HUES6 (cell line): ENCODE data around the gene ALPL.

Experiments used
- H3K27ac ChIP-seq: 2 replicates; pipeline ENCODE4 v1.7.0; 2013; ENCODE audit warnings: low read depth, mild to moderate bottlenecking, low read length, inconsistent platforms
- H3K27me3 ChIP-seq: 2 replicates; pipeline ENCODE4 v1.6.1; 2013; ENCODE audit warnings: low read length; ENCODE audit not compliant: control insufficient read depth, insufficient read depth
- H3K36me3 ChIP-seq: 2 replicates; pipeline ENCODE4 v1.6.1; 2013; ENCODE audit warnings: low read length; ENCODE audit not compliant: control insufficient read depth, insufficient read depth
- H3K4me1 ChIP-seq: 2 replicates; pipeline ENCODE4 v1.6.1; 2013; ENCODE audit warnings: low read length; ENCODE audit not compliant: control insufficient read depth, insufficient read depth
- H3K4me3 ChIP-seq: 2 replicates; pipeline ENCODE4 v1.5.1; 2013; ENCODE audit warnings: low read depth, low read length
- H3K9ac ChIP-seq: one replicate; pipeline ENCODE4 v1.6.1; 2013; ENCODE audit warnings: mild to moderate bottlenecking, low read length
- H3K9me3 ChIP-seq: 2 replicates; pipeline ENCODE4 v1.6.1; 2013; ENCODE audit warnings: low read depth, low read length; ENCODE audit not compliant: control insufficient read depth, insufficient read depth

ALPL gene

DNA sequence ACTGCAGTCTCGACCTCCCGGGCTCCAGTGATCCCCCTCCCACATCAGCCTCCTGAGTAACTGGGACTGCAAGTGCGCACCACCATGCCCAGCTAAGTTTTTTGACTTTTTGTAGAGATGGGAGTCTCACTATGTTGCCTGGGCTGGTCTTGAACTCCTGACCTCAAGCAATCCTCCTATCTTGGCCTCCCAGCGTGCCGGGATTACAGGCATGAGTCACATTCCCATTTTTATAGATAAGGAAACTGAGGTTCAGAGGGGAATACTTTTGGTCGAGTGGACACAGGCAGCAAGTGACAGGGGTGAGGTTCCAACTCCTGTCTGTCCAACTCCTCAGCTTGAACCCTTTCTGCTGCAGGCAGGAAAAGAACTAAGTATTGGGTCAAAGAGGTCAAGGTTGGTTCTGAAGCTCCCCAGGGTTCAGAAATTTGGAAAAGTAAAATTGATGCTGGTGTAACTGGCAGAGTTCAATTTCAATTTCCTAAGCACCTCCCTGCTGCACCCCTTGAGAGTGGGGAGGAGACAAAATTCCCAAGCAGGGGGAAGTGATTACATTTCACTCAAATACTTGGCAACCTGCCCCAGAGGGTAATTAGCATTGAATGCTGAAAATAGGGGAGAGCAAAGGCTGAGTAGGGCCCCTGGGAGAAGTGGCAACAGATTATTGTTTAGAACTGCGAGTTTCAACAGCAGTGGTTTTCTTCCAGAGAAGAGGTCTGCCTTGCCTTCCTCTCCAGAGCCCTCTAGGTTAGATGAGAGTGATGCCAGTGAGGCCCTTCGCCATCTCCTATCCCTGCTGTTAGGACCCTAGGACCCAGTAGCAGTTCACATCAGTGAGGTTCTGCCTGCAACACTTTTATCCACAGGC is 17.5 kb upstream of the ALPL start:
- Histone ChIP-seq H3K27me3 (no peaks in the 10 kb centered on the region), H3K27ac (no peak overlapping the region), H3K4me3 (no peak overlapping the region), H3K4me1 (peaks cover 8% of the 10 kb centered on the region), H3K9me3 (peaks cover 8% of the 10 kb centered on the region; the same call in 1 of the 2 replicates), H3K36me3 (no peaks in the 10 kb centered on the region), H3K9ac (no peak overlapping the region)

DNA sequence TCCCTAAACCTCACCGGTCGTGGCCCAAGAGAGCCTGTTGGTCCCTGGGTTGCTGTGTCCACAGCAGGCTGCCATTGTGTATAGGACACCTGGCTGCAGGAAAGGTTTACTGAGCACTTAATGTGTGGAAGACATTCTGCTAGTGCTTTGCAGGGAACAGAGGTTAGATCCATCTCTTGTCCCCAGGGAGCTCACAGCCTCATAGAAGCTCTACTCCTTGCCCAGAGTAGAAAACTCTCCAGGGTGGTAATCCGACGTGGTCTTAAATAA is 16.9 kb upstream of the ALPL start:
- Histone ChIP-seq H3K36me3 (no peaks in the 10 kb centered on the region), H3K9ac (no peak overlapping the region), H3K27ac (no peak overlapping the region), H3K27me3 (no peaks in the 10 kb centered on the region), H3K4me3 (no peak overlapping the region), H3K9me3 (peaks cover 8% of the 10 kb centered on the region; the same call in 1 of the 2 replicates), H3K4me1 (peaks cover 8% of the 10 kb centered on the region)

DNA sequence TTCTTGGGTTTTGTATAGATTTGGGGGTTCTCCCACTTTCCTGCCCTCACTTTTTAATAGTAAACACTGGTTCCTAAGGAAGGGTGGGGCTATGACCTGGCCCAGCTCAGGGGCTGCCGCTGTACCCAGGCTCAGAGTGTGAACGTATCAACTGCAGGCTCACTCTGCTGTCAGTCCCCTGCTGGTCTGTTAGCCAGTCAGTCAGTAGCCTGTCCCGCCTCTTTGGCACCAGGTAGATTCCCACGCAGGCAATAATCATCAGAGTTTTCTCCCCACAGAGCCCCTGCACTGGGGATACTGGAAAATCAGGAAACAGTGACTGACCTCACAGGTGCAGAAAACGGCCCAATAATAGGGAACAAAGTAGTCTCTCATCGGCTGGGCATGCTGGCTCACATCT is 15.0 kb upstream of the ALPL start:
- no peak overlapping the region for H3K4me3 ChIP-seq
- no peak overlapping the region for H3K27ac ChIP-seq
- no peak overlapping the region for H3K9ac ChIP-seq
- no peaks in the 10 kb centered on the region for H3K36me3 ChIP-seq
- H3K9me3 ChIP-seq, result peaks cover 9% of the 10 kb centered on the region
- H3K4me1 ChIP-seq, result peaks cover 16% of the 10 kb centered on the region
- H3K27me3 ChIP-seq, result no peaks in the 10 kb centered on the region

DNA sequence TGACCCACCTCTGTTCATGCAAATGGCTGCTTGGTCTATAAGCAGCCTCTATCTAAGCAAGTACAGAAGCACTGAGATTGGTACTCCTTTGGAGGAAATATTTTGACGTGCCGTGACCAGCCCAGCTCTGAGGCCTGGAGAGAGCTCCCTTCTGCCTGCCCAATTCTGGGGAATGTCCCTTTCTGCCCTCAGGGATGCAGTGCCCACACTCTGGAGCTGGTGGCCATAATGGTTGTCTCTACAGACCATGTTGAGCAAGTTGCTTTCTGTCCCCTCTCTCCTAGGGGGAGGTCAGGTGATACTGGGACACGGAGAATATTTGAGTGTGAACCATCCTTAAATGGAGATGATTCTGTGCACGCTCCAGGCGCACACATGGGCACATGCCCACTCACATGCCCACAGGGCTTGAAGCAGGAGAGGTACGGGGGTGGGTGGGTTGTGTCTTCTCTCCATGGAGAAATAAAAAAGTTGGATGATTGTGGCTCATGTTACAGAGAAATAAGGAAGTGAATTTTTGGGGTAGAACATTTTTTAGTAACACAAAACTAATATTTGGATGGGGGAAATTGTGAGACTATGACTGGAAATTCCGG is 13.9 kb upstream of the ALPL start:
- no peak overlapping the region for H3K9ac ChIP-seq

DNA sequence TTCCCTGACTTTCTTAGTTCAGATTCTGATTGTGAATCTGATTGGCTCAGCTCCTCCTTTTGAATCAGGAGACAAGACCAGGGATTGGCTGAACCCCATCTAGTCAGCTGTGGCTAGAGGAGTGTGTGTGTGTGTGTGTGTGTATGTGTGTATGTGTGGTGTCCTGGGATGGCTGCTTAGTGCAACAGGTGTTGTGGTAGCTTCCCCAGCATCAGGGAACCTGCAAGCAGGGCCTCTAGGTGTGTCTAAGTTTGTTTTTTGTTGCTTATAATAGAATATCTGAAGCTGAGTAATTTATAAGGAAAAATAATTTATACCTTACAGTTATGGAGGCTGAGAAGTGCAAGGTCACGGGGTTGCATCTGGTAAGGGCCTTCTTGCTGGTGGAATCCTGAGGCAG is 13.2 kb upstream of the ALPL start:
- no peaks in the 10 kb centered on the region for H3K27me3 ChIP-seq
- no peak overlapping the region for H3K4me3 ChIP-seq
- H3K4me1 ChIP-seq, result peaks cover 16% of the 10 kb centered on the region
- peaks cover 9% of the 10 kb centered on the region for H3K9me3 ChIP-seq
- H3K9ac ChIP-seq, result no peak overlapping the region
- H3K27ac ChIP-seq, result no peak overlapping the region
- H3K36me3 ChIP-seq, result no peaks in the 10 kb centered on the region

More for the DNA sequence above, 13.9 kb upstream of the ALPL start:
- Histone ChIP-seq H3K27ac (no peak overlapping the region), H3K4me1 (peaks cover 16% of the 10 kb centered on the region), H3K27me3 (no peaks in the 10 kb centered on the region), H3K36me3 (no peaks in the 10 kb centered on the region), H3K4me3 (no peak overlapping the region), H3K9me3 (peaks cover 16% of the 10 kb centered on the region)

DNA sequence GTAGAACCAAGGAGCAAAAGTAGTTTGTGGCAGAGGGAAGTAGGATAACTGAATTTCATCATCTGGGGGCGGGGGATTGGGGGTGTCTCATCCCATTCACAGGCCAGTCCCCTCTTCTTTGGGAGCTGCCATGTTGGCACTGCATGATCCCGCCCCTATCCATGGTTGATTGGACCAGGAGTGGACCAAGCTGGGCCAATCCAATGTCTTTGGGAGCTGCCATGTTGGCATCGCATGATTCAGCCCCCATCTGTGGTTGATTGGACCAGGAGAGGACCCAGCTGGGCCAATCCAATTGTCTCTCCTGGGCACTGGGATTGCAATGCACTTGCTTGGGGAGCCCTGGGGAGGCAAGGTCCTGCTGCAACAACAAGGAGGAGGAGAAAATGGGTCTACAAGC is 12.3 kb upstream of the ALPL start:
- Histone ChIP-seq H3K9me3 (peaks cover 8% of the 10 kb centered on the region; the same call in 1 of the 2 replicates), H3K27me3 (no peaks in the 10 kb centered on the region), H3K36me3 (no peaks in the 10 kb centered on the region), H3K27ac (no peak overlapping the region), H3K9ac (no peak overlapping the region), H3K4me3 (no peak overlapping the region), H3K4me1 (peaks cover 12% of the 10 kb centered on the region)

DNA sequence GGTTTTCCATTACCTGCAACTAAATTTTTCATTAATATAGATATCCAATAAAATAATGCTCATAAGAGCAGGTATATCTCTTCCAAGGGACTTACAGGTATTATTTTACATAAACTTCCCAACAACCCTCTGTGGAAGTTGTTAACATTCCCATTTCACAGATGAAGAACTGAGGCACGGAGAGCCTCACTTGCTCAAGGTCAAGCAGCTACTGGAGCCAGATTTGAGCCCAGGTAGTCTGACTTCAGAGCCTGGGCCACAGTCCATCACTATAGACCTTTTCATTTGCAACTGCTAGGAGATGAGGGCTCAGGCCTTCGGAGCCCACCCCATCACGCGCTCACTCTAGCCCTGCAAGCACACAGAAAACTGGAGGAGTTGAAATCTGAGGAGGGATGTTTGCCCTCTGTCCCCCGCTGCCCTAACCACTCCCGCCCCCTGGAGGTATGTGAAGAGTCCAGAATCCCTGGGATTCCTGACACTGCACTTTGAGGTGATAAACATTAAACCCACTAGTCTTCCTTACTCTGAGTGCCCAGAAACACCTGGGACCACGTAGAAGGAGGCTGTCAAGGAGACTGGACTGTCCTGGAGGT is 11.7 kb upstream of the ALPL start:
- no peaks in the 10 kb centered on the region for H3K27me3 ChIP-seq
- H3K9ac ChIP-seq, result peak overlapping the region; percentile 9
- H3K4me3 ChIP-seq, result no peak overlapping the region
- H3K27ac ChIP-seq, result no peak overlapping the region
- H3K36me3 ChIP-seq, result no peaks in the 10 kb centered on the region
- peaks cover 8% of the 10 kb centered on the region for H3K4me1 ChIP-seq
- peaks cover 8% of the 10 kb centered on the region; the same call in 1 of the 2 replicates for H3K9me3 ChIP-seq

DNA sequence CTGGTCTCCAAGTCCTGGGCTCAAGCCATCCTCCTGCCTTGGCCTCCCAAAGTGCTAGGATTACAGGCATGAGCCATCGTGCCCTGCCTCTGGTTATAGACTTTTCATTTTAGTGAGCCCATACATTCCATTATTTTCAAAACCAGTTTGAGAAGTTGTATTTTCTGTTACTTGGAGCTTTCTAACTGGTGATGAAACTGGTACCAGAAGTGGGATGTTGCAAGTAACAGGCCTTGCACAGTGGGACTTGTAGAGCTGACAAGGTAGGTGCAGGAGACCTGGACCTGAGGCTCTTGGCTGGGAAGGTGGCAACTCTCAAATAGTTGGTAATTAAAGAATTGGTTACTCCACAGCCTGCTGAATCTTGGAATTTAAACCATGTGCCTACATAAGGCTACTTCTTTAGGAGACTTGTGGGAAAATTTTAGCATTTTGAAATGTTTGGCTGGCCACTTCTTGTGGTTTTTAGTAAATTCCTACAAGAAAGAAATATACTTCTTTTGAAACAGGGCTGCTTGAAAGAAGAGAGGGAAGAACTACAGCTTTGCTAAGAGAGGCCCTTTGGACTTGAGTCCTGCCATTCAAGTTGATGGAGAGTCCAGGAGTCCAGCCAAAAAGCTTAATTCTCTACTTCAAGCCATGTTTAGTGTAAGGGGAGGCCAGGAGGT is 9.8 kb upstream of the ALPL start:
- Histone ChIP-seq H3K9ac (no peak overlapping the region), H3K27ac (no peak overlapping the region), H3K27me3 (no peaks in the 10 kb centered on the region), H3K4me1 (peaks cover 8% of the 10 kb centered on the region), H3K4me3 (no peak overlapping the region), H3K36me3 (no peaks in the 10 kb centered on the region), H3K9me3 (peaks cover 8% of the 10 kb centered on the region; the same call in 1 of the 2 replicates)

DNA sequence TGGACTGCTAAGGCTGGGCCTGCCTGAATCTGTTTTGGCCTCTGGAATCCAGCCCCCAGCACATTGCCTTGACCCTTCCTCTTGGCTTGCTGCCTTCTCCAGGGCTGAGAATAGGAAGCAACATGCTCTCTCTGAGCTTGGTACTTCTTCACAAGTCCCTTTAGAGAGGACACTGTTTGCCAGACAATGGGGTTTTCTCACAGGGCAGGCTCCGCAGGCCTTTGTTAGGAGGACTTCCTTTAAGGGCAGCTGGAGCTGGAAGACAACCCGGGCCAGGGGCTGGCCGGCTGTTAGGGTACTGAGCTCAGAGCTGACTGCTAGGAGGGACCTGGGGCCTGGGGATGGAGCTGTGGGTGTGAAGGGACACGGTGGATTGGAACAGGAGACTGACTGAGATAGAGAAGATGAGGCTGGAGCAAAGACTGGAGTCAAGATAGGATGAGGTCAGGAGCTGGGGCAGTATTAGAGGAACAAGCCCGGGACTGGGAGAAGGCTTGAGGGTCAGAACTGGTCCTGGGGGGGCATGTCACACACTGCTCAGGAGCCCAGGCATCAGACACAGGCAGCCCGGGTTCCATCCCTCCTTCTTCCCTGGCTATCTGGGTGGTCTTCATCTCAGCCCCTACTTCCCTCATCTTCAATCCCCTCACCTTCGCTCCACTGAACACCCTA is 5.4 kb upstream of the ALPL start:
- no peak overlapping the region for H3K27ac ChIP-seq
- no peak overlapping the region for H3K9ac ChIP-seq

DNA sequence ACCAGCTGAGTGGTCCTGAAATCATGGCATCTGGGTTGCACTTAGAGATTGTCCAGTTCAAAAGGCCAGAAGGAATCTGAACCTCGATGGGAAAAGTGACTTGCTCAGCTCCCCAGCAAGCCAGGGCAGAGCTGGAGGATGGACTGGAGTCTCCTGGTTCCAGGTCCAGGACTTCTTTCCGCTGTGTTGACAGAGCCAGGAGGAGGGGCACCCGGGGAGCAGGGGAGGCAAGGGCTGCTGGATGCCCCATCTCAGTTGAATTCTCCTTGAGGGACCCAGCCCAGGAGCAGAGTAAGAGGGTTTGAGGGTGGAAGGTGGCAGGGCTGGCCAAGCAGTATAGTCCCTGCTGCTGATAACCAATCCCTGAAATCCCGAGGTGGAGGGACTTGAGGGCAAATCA is 2.4 kb upstream of the ALPL start:
- Histone ChIP-seq H3K9me3 (no peaks in the 10 kb centered on the region), H3K9ac (no peak overlapping the region), H3K4me3 (no peak overlapping the region), H3K4me1 (peaks cover 22% of the 10 kb centered on the region), H3K36me3 (no peaks in the 10 kb centered on the region), H3K27ac (no peak overlapping the region), H3K27me3 (peaks cover 11% of the 10 kb centered on the region)

More for the DNA sequence above, 5.4 kb upstream of the ALPL start:
- peaks cover 10% of the 10 kb centered on the region for H3K27me3 ChIP-seq
- no peaks in the 10 kb centered on the region for H3K36me3 ChIP-seq
- no peak overlapping the region for H3K4me3 ChIP-seq
- H3K4me1 ChIP-seq, result peaks cover 6% of the 10 kb centered on the region
- H3K9me3 ChIP-seq, result peaks cover 8% of the 10 kb centered on the region; the same call in 1 of the 2 replicates
